ENCODE data around the gene GNG8.

The GNG8 gene

DNA sequence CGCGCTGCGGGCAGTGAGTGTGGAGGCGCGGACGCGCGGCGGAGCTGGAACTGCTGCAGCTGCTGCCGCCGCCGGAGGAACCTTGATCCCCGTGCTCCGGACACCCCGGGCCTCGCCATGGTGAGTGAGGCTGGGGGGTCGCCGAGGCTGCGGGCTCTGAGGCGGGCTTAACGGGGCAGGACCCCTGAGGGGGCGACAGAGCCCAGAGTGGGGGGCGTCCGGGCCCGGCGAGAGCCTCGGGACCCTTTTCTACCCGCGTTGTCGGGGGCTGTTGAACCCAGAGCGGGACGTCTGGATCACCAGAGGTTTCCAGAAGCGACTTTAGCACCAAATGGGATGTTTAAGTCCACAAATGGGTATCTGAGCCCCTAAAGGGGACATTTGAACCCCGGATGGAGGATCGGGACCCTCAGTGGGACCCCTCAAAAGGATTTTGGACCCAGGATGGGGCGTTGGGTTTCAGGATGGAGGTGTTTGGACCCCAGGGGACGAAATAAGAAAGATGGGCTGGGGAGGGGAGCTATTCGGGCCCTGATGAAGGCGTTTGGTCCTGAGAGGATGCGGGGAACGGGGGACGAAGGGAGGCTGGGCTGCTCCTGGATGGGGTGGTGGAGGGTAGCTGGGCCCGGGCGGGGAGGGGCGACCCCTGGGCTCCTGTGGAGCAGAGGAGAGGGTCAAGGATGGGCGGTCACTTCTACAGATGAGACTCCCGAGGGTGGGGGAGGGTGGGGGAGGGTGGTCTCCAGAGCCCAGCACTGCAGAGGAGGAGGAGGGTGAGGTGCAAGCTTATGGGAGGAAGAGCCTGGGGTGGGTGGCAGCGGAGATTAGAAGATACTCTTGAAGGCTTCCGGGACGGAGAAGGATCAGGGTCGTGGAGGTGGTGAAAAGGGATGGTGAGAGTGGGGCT, 34.4 kb downstream of the GNG8 start, which contains the start of gene CALM3:
TSS of gene CALM3 (plus strand) at position 13 of the 907 bp plus-strand sequence. CDS start at position 118, 105 bp downstream.
- DNase-seq = peak; percentile 42

DNA sequence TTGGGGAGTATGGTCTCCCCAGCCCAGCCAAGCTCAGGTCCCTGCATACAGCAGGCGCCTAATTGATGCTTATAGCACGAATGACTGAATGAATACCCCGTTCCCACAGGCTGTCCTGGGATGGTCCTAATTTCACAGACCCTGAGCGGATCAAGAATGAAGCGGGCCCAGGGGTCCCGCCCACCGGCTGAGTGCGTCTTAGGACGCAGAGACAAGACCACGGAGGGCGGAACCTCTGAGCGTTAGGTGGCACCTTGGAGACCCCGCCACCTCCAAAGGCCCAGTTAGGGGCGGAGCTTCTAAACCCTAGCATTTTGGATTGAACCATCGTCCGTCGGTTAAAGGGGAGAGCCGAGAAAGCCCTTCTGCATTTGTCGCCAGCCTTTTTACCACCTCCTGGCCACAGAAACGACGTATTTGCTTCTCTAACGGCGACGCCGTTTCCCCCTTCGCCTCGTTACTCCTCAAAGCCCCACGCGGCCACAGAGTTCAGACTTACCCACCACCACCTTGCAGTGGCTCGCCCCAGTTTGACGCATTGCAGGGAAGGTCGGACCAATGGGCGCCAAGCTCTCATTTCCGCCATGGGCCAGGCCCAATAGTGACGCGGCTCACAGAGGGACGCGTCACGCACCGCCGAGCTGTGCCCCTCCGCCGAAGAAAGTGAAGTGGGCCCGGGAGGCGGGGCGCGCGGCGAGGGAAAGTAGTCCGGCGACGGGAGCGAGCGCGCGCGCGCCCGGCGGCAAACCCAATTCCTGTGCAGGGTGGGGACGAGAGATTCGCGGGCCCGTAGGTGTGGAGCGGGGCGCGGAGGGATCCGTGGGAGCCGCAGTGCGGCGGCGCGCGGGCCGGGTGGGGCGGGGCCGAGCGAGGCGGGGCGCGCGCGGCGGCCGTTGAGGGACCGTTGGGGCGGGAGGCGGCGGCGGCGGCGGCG, 35.4 kb downstream of the GNG8 start:
- peak; percentile 99 for DNase-seq

- DNase-seq = no peak
Observed at GRCh38 chr19:46599716-46600373, 36.2 kb downstream of the GNG8 start.

GRCh38 chr19:46598372-46598917, 37.6 kb downstream of the GNG8 start:
- DNase-seq = no peak

GRCh38 chr19:46596008-46596407, 40.0 kb downstream of the GNG8 start:
- no peak for DNase-seq

DNA sequence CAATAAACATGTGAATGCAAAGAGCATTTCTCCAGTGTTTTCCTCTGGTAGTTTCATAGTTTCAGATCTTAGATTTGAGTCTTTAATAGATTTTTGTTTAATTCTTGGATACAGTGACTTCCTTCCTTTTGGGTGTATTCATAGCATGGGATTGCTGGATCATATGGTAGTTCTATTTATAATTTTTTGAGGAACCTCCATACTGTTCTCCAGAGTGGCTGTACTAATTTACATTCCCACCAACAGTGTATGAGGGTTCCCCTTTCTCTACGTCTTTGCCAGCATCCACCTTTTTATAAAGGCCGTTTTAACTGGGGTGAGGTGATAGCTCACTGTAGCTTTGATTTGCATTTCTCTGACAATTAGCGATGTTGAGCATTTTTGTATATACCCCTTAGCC, 44.1 kb downstream of the GNG8 start:
- DNase-seq = no peak

DNA sequence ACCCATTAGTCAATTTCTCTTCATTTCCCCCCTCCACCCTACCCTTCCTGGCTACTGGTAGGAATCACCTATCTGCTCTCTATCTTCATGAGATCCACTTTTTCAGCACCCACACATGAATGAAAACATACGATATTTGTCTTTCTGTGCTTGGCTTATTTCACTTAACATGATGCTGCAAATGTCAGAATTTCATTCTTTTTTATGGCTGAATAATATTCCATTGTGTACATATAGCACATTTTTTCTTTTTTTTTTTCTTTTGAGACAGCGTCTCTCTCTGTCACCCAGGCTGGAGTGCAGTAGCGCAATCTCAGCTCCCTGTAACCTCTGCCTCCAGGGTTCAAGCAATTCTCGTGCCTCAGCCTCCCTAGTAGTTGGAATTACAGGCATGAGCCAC, 44.7 kb downstream of the GNG8 start:
- no peak for DNase-seq

DNA sequence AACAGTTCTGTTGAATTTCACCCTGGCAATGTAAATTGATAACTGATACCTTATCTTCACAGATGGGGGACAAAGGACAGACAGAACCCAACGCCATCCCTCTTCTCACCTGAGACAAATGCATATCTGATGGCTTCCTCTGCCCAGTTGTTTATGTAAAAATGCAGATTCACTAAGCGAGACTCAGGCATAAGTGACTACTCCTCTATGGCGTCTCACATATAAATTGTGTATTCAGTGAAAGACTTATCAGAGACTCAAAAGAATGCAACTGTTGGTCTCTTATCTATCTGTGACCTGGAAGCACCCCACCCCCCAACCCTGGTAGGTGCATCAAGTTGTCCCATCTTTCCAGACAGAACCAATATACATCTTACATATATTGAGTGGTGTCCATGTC, 48.1 kb downstream of the GNG8 start:
- DNase-seq = no peak

- DNase-seq = peak; percentile 77
Observed at GRCh38 chr19:46586294-46586693, 49.7 kb downstream of the GNG8 start.

DNA sequence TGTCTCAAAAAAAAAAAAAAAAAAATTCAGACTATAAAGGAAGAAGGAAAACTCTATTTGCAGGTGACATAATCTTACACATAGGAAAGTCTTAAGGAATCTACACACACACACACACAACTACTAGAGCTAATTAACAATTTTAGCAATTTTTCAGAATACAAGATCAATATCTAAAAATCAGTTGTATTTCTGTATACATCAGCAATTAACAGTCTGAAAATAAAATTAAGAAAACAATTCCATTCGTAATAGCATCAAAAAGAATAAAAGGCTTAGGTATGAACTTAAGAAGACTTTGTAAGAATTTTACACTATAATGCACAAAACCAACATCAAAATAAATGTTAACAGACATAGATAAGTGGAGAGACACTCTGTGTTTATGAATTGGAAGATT, 50.5 kb downstream of the GNG8 start:
- no peak for DNase-seq
